Stimulated activated CD8-positive, alpha-beta memory T cell treated with anti-CD3 and anti-CD28 coated beads, Interleukin-15, amount 100 ng/mL, for 1 hour (primary cell): ENCODE results near the gene DAPP1.
"Not testable (repeated sequence)": the region's sequence is repeated elsewhere in the genome, so short reads cannot be mapped to it uniquely, and the experiment has no call there.

ENCODE experiments used
- DNase-seq: peaks from one replicate; pipeline ENCODE4 v3.0.0-alpha.2; 2020; ENCODE audit warnings: low read depth

The DAPP1 gene

DNA sequence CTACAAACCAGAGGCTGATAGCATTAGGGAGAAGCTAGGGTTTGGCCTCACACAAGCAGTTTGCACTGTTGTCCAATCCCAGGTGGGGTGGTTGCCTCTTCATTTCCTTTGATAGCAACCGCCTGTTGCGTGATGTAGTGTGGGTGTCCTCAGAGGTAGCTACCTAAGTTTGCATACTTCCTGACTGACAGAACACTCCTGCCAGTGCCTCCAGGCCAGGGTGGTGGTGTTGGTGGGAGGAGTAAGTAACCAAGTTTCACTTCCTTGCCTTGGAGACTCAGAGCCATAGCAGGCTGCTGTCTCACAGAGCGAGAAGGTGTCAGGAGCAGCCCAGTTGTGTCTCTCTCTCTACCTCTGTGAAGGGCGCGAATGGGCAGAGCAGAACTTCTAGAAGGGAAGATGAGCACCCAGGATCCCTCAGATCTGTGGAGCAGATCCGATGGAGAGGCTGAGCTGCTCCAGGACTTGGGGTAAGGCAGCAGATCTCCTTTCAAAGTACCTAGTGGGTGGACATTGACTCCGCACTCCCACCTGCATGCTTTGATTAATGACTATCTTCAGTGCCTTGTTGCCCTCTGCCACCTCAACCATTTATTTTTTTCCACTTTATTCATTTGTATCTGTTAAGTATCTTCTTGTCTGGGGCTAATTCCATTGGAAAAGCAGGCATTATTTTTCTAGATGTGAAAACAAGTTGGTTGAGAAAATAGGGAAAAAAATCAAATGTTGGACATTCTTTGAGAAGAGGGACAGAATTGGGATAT is at the start of gene DAPP1:
DAPP1 (plus strand) TSS at position 283 of the 764 bp plus-strand sequence; CDS start at position 370, 87 bp downstream.
- peak; percentile 22 for DNase-seq

- not testable (repeated sequence) for DNase-seq
Observed at GRCh38 chr4:99770842-99771241, 45.8 kb upstream of the DAPP1 start.

- DNase-seq: no peak
Observed at GRCh38 chr4:99783940-99784339, 32.7 kb upstream of the DAPP1 start.

DNA sequence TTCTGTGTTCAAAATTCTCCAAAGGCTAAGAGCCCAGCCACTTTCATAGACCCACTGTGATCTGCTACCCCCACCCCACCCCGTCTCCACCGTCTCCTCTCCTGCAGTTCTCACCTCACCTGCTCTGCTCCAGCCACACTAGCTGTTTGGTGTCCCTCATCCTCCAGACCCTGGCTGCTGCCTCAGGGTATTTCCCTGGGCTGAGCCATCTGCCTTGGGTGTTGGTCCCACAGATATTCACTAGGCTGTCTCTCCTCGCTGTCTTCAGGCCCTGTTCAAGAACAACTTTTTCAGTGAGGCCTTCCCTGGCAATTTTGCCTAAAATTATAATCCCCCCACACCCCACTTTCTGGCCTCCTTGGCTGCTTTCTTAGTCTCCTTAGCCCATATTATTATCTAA is 31.8 kb upstream of the DAPP1 start:
- DNase-seq: no peak

DNA sequence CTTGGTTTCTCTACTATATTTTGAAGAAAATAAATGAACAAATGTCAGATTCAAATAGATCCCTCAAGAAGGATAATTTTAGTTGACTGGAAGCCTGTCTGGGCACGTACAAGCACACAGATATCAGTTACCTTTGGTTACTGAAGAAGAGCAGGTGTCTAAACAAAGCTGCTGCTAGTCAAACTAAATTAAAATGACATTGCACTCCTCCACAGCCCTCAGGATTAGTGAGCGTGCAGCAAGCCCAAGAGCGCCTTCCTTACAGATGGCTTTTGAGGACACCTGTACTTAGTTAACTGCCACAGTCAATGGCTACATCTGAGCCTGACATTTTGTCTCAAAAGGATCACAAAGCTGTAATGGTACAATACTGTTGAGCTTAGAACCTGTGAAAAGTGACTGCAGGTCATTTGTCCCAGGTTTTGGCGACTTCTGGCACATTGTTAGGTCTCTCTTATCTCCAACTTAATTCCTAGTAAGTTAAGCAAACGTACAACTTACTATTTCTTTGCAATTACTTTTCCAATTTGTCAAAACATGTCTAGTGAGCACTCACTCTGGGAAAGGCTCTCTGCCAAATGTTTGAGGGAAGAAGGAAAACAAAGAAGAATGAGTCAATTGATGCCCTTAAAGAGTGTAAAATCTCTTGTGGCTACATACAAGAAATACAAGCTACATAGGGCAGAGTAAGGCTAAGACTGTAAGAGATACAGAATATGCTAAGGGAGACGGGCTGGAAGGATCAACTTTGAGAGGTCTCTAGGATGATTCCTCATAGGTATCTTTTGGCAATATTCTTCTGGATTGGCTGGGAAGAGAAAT is 25.6 kb upstream of the DAPP1 start:
- no peak for DNase-seq

- DNase-seq: no peak
Observed at GRCh38 chr4:99800332-99801004, 16.2 kb upstream of the DAPP1 start.

DNA sequence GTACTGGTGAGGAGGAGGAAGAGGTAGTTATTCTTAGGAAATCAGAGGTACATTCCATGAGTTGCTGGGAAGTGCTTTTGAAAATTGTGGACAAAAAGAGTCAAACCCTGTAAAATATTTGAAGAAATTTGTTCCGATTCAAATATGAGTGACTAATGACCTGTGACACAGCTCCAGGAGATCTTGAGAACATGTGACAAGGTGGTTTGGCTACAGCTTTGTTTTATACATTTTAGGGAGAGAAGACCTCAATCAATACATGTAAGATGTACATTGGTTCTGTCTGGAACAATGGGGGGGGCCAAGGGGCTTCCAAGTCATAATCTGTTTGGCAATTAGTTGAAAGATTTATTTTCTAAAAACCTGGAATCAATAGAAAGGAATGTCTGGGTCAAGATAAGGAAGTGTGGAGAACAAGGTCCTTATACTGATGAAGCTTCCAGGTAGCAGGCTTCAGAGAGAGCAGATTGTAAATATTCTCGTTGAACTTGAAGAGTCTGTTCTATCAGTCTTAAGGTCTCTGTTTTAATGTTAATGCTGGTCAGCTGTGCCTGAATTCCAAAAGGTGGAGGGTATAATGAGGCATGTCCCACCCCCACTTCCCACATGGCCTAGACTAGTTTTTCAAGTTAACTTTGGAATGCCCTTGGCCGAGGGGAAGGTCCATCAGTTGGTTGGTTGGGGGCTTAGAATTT is 15.5 kb upstream of the DAPP1 start:
- DNase-seq: no peak

- no peak for DNase-seq
Observed at GRCh38 chr4:99803566-99804101, 13.0 kb upstream of the DAPP1 start.

GRCh38 chr4:99806545-99806944 is 10.1 kb upstream of the DAPP1 start:
- DNase-seq: no peak

- no peak for DNase-seq
Observed at GRCh38 chr4:99807666-99808065, 9.0 kb upstream of the DAPP1 start.

DNA sequence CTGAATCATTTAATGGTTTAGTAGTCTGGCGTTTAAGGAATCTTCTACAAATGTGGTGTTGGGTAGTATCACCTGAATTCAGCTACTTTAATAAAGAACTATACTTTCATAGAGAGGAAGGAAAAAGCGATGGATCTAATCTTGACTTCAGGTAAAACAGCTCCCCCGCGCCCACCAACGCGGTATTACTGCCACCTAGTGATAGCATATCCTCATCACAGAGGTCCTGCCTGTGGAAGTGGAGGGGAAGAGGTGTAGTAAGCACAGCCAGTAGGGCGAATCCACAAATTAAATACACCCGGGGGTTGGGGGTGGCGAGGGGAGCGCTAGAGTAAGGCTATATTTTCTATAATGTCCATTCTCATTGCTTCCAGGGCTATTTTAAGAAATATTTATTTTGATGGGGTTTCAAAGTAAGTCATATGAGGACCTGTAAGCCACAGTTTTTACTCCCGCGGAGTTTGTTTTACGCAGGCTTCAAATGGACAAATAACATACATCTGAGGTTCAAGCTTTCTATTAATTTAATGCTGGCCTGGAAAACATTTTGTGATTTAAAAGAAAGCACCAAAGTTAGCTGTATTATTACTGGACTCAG is 8.3 kb upstream of the DAPP1 start:
- peak; percentile 49 for DNase-seq

GRCh38 chr4:99809326-99809725 is 7.3 kb upstream of the DAPP1 start:
- DNase-seq: no peak

DNA sequence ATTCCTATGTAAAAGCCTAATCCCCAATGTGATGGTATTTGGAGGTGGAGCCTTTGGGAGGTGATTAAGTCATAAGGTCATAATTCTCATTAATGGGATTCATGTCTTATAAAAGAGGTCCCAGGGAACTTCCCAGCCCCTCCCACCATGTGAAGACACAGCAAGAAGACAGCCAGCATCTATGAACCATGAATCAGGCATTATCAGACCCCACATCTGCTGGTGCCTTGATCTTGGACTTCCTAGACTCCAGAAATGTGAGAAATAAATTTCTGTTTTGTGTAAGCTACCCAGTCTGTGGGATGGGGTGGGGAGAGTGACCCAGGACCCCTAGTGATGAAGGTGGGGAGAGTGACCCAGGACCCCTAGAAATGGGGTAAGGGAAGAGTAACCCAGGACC is 6.1 kb upstream of the DAPP1 start:
- DNase-seq: no peak

- DNase-seq: no peak
Observed at GRCh38 chr4:99811117-99811516, 5.5 kb upstream of the DAPP1 start.

DNA sequence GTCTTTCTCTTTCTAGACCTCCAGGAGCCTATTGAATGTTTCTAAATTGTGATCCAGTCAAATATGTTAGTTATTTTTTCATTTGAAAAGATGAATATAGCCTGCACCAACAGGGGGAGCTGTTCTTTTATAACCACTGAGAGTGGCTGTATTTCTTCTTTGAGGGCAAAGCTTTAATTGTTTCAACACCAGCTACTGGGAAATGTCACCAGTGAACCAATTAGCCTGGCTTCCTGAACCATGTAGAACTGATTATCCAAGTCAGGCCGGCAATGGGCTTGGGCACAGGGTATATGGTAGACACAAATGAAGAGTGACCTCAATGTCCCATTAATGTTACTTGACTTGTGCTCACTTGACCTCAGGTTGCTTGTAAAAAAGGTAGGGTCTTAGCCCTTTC is 4.8 kb upstream of the DAPP1 start:
- DNase-seq: peak; percentile 16

DNA sequence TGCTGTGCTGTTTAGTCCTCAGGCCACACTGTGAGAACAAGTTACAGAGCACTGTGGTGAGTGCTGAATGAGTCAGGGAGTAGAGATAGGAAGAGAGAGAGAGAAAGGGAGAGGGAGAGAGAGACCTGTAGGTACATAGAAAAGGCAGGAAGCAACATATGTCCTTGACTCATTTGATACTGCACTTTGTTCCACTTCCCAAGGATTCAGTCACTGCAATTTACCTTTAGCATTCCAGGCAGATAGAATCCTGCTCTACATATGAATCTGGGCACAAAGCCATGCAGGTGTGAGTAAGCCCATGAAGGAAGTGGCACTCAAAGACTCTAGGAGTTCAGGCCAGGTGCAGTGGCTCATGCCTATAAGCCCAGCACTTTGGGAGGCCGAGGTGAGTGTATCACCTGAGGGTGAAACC is 1.0 kb upstream of the DAPP1 start:
- no peak for DNase-seq

DNA sequence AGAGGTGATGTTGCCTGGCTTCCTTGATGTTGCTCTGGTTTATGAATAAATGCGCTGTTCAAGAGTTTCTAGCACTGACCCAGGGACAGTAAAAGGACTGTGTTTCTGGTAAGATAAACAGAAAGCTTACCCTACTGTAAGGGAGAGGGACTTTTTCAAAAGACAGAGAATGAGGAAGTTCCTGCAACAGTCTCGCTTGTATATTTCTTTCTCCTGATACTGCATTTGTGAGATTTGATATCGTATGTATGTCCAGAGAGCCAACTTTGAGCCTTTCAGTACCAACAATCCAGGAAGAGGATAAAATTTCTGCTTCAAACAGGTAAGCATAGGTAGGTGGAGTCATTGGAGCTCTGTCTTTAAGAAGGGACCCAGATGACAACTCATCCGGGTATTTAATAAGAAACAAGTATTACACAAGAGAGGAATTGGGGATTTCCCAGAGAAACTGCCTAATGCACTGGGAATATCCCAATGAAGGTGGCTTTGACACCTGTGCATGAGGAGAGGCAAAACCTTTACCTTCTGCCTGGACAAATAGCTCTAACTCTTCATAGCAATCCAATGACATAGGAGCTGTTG is 773 bp downstream of the DAPP1 start:
- DNase-seq: no peak

GRCh38 chr4:99818661-99819060 is 2.0 kb downstream of the DAPP1 start:
- no peak for DNase-seq

GRCh38 chr4:99821918-99822503 is 5.4 kb downstream of the DAPP1 start:
- no peak for DNase-seq

DNA sequence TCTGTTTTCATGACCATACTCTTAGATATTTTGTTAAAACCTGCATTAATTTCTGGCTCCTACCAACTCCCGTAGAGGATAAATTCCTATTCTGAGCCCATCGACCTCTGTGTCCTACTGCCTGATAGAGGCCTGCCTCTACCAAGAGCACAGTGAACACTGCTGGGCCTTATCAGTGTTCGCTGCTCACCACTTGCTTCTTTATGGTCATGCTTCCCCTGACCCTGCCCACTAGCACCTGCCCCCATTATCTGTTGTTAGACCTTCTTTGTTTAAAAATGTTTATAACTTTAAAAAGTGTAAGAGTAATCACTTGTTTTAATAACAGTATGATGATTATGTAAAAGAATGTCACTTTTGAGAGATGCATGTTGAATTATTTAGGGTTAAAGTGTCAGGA is 6.1 kb downstream of the DAPP1 start:
- no peak for DNase-seq
